Upper lobe of left lung (tissue), 4 donors: Measurements from ENCODE around the gene NPIPA7.
"Not testable (repeated sequence)": the region's sequence is repeated elsewhere in the genome, so short reads cannot be mapped to it uniquely, and the experiment has no call there.

Experiments
- POLR2AphosphoS5 ChIP-seq, 2 donors: sonication (generic); formaldehyde crosslinking; IDR thresholded peaks; one replicate each; pipeline ENCODE4 v1.5.1; 2017; ENCODE audit warnings: antibody characterized with exemption in 2 of 2
- TF ChIP-seq, protein P1 (sequence below), 6 experiments: fragments of 450-650 bp in 4 of 6; fragments of 200-600 bp in 2 of 6; sonication (generic) in 2 of 6; IDR thresholded peaks; one replicate each; pipeline ENCODE4 v1.5.1; 2016 to 2019; ENCODE audit warnings: antibody characterized with exemption in 6 of 6

DNA sequence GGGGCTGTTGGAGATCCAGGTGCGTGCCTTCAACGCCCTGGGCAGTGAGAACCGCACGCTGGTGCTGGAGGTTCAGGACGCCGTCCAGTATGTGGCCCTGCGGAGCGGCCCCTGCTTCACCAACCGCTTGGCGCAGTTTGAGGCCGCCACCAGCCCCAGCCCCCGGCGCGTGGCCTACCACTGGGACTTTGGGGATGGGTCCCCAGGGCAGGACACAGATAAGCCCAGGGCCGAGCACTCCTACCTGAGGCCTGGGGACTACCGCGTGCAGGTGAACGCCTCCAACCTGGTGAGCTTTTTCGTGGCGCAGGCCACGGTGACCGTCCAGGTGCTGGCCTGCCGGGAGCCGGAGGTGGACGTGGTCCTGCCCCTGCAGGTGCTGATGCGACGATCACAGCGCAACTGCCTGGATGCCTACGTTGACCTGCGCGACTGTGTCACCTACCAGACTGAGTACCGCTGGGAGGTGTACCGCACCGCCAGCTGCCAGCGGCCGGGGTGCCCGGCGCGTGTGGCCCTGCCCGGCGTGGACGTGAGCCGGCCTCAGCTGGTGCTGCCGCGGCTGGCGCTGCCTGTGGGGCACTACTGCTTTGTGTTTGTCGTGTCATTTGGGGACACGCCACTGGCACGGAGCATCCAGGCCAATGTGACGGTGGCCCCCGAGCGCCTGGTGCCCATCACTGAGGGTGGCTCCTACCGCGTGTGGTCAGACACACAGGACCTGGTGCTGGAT is 12.2 kb upstream of the NPIPA7 start:
- TF ChIP-seq, protein P1, sequence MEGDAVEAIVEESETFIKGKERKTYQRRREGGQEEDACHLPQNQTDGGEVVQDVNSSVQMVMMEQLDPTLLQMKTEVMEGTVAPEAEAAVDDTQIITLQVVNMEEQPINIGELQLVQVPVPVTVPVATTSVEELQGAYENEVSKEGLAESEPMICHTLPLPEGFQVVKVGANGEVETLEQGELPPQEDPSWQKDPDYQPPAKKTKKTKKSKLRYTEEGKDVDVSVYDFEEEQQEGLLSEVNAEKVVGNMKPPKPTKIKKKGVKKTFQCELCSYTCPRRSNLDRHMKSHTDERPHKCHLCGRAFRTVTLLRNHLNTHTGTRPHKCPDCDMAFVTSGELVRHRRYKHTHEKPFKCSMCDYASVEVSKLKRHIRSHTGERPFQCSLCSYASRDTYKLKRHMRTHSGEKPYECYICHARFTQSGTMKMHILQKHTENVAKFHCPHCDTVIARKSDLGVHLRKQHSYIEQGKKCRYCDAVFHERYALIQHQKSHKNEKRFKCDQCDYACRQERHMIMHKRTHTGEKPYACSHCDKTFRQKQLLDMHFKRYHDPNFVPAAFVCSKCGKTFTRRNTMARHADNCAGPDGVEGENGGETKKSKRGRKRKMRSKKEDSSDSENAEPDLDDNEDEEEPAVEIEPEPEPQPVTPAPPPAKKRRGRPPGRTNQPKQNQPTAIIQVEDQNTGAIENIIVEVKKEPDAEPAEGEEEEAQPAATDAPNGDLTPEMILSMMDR (IDR thresholded peaks at IDR 0.05) = not testable (repeated sequence)
- TF ChIP-seq POLR2AphosphoS5 (IDR thresholded peaks at IDR 0.05) = not testable (repeated sequence)
